Measurements from ENCODE around the gene LNX1. TPM values are rescaled to one million over a fixed set of nuclear protein-coding genes. Genes with fewer than 3 reads are reported as not detected.
A peak's percentile ranks its signal among the peaks of the same experiment; 100 is the strongest.

The LNX1 gene
- total RNA-seq, 1 donor from 2014 or later: 0.34 TPM

DNA sequence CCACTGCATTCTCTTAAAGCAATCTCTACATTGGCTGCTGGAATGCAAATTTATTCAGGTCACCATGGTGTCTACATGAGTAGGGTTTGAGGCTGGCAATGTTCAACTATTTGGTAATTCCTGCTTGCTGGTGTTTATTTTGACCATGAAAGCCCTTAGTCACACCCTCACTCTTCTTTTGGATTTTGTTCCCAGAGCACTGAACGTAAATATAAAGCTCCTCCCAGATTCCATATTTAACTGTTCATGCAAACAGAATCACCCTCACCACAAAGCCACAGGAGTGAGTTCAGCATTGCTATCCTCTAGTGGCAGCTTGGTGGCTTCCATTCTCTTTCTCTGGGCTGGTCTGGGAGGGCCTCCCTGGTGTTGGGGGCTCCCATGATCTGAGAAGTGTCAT is 82.8 kb downstream of the LNX1 start:
- no peak for DNase-seq (ENCODE audit: low spot score)
- Histone ChIP-seq H3K4me3 (no peak overlapping the region), H3K4me1 (no peaks in the 10 kb centered on the region), H3K79me2 (ENCODE audit: low read depth) (no peaks in the 10 kb centered on the region), H4K20me1 (ENCODE audit: low read depth) (no peaks in the 10 kb centered on the region), H3F3A (ENCODE audit: low read depth) (no peaks in the 10 kb centered on the region), H3K9me3 (ENCODE audit: low read depth) (no peaks in the 10 kb centered on the region), H3K36me3 (no peaks in the 10 kb centered on the region), H3K27me3 (no peaks in the 10 kb centered on the region), H3K4me2 (no peak overlapping the region), H3K27ac (no peak overlapping the region), H3K9ac (no peak overlapping the region), H2AFZ (replicated peaks) (no peak overlapping the region)
- Mint-ChIP-seq H3K4me1 (no peaks in the 10 kb centered on the region), H3K27me3 (ENCODE audit: insufficient read depth, low read depth) (no peaks in the 10 kb centered on the region), H3K9me3 (no peaks in the 10 kb centered on the region), H3K36me3 (no peaks in the 10 kb centered on the region), H3K27ac (no peak overlapping the region), H3K4me3 (no peak overlapping the region)
- TF ChIP-seq EZH2 (IDR thresholded peaks at IDR 0.05) (no peak), EZH2phosphoT487 (IDR thresholded peaks at IDR 0.05) (no peak)
- TF ChIP-seq, protein P1, sequence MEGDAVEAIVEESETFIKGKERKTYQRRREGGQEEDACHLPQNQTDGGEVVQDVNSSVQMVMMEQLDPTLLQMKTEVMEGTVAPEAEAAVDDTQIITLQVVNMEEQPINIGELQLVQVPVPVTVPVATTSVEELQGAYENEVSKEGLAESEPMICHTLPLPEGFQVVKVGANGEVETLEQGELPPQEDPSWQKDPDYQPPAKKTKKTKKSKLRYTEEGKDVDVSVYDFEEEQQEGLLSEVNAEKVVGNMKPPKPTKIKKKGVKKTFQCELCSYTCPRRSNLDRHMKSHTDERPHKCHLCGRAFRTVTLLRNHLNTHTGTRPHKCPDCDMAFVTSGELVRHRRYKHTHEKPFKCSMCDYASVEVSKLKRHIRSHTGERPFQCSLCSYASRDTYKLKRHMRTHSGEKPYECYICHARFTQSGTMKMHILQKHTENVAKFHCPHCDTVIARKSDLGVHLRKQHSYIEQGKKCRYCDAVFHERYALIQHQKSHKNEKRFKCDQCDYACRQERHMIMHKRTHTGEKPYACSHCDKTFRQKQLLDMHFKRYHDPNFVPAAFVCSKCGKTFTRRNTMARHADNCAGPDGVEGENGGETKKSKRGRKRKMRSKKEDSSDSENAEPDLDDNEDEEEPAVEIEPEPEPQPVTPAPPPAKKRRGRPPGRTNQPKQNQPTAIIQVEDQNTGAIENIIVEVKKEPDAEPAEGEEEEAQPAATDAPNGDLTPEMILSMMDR (IDR thresholded peaks at IDR 0.05): no peak

DNA sequence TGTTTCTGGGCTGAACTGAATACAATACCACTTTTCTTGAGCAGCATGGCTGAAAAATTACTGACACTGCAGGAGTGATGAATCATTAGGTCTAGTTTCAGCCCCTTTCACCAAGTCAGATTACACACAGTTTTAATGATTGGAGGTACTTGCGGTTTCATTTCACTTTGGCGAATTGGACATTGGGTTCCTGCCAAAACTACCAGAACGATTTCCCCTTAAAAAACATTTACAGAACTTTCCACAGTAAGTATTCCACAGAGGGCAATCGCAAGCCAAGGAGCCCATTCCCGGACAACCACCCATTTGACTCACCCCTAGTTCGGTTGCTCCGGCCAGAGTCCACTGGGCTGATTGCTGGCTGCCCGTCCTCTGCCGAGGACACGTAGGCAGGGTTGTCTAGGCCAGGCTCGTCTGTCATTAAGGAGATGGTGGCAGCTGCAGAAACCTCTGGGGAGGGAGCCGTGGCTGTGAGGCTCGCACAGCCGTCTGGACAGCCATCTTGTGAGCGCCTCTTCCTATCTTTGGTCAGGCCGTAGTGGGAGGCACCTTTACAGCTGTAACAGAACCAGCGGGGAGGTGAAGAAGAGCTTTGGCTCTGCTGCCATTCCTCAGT is 83.5 kb downstream of the LNX1 start:
- H3K27ac ChIP-seq: no peak overlapping the region

DNA sequence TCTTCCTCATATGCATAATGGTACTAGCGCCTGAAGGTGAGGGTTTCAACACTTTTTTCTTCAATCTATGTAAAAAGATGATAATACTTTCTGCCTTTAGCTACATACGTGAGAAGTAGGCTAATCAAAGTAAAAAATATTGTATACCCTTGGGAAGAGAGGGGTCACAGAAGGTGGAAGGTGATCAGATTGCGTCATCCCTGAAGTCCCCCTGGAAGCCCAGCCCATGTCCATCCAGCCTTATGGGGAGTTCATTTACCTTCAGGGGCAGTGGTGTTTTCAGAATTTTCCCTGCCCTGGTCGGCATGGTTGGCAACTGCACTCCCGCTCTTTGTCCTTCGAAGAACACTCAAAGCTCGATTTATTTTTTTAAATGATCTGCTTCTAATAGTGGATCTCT is 84.2 kb downstream of the LNX1 start:
- Mint-ChIP-seq H3K4me3 (no peak overlapping the region), H3K27me3 (ENCODE audit: insufficient read depth, low read depth) (no peaks in the 10 kb centered on the region), H3K36me3 (no peaks in the 10 kb centered on the region), H3K4me1 (no peaks in the 10 kb centered on the region), H3K9me3 (no peaks in the 10 kb centered on the region), H3K27ac (no peak overlapping the region)
- Histone ChIP-seq H3K4me3 (no peak overlapping the region), H3K4me1 (no peaks in the 10 kb centered on the region), H3F3A (ENCODE audit: low read depth) (no peaks in the 10 kb centered on the region), H3K4me2 (no peak overlapping the region), H3K27ac (no peak overlapping the region), H3K27me3 (no peaks in the 10 kb centered on the region), H4K20me1 (ENCODE audit: low read depth) (no peaks in the 10 kb centered on the region), H2AFZ (replicated peaks) (no peak overlapping the region), H3K9ac (no peak overlapping the region), H3K9me3 (ENCODE audit: low read depth) (no peaks in the 10 kb centered on the region), H3K36me3 (no peaks in the 10 kb centered on the region), H3K79me2 (ENCODE audit: low read depth) (no peaks in the 10 kb centered on the region)
- TF ChIP-seq EZH2phosphoT487 (IDR thresholded peaks at IDR 0.05) (no peak), EZH2 (IDR thresholded peaks at IDR 0.05) (no peak)
- TF ChIP-seq, protein P1 (IDR thresholded peaks at IDR 0.05): no peak
- DNase-seq (ENCODE audit: low spot score): no peak

More for the DNA sequence above, 83.5 kb downstream of the LNX1 start:
- Histone ChIP-seq H3K4me1 (no peaks in the 10 kb centered on the region), H3K4me3 (no peak overlapping the region), H3K9ac (no peak overlapping the region), H3K79me2 (ENCODE audit: low read depth) (no peaks in the 10 kb centered on the region), H3K27me3 (no peaks in the 10 kb centered on the region), H4K20me1 (ENCODE audit: low read depth) (no peaks in the 10 kb centered on the region), H3K36me3 (no peaks in the 10 kb centered on the region), H3K4me2 (no peak overlapping the region), H2AFZ (replicated peaks) (peak overlapping the region; percentile 15), H3F3A (ENCODE audit: low read depth) (no peaks in the 10 kb centered on the region), H3K9me3 (ENCODE audit: low read depth) (no peaks in the 10 kb centered on the region)
- no peak overlapping the region for H3K4me3 Mint-ChIP-seq
- no peak for DNase-seq (ENCODE audit: low spot score)
- H3K27me3 Mint-ChIP-seq (ENCODE audit: insufficient read depth, low read depth): no peaks in the 10 kb centered on the region
- no peaks in the 10 kb centered on the region for H3K9me3 Mint-ChIP-seq
- no peaks in the 10 kb centered on the region for H3K36me3 Mint-ChIP-seq
- no peak overlapping the region for H3K27ac Mint-ChIP-seq
- TF ChIP-seq, protein P1 (IDR thresholded peaks at IDR 0.05): no peak
- TF ChIP-seq EZH2phosphoT487 (IDR thresholded peaks at IDR 0.05) (no peak), EZH2 (IDR thresholded peaks at IDR 0.05) (no peak)
- H3K4me1 Mint-ChIP-seq: no peaks in the 10 kb centered on the region

All from neural progenitor cell (in vitro differentiated cells).